Fibroblast of lung (primary cell): ENCODE measurements around the gene CHD3.

ENCODE experiments used
- EZH2 ChIP-seq: IDR thresholded peaks from 2 replicates; pipeline ENCODE4 v1.5.1; 2012; ENCODE audit warnings: low read length, control low read depth, mild to moderate bottlenecking; ENCODE audit errors: missing control alignments
- TF ChIP-seq, protein P1 (sequence below), 2 donors: IDR thresholded peaks in 1 of 2; conservative IDR thresholded peaks in 1 of 2; 1 replicate in 1 of 2; 2 replicates in 1 of 2; pipeline ENCODE4 v1.5.1; 2011 to 2012; ENCODE audit warnings: low read length in 2 of 2, control low read depth in 1 of 2, inconsistent platforms in 1 of 2, low read depth in 1 of 2, mild to moderate bottlenecking in 1 of 2

DNA sequence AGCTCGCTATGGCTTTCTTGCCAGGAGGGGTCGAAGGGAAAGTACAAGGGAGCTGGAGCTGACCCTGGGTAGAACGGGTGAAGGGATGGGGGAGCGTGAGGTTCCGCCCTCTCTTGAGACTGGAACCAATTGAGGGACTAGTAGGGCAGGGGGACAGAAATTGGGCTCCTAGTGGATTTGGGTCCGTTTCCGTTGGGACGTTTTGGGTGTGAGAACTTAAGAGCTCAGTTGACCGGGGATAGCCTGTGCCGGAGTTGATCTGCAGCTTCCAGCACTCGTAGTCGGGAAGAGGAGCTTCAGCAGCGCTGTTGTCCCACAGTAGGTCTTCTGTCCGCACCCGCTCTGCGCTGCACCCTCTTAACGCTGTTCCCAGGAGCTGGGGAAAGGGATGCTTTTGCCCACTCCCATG lies 43.9 kb downstream of the CHD3 start:
- TF ChIP-seq, protein P1, sequence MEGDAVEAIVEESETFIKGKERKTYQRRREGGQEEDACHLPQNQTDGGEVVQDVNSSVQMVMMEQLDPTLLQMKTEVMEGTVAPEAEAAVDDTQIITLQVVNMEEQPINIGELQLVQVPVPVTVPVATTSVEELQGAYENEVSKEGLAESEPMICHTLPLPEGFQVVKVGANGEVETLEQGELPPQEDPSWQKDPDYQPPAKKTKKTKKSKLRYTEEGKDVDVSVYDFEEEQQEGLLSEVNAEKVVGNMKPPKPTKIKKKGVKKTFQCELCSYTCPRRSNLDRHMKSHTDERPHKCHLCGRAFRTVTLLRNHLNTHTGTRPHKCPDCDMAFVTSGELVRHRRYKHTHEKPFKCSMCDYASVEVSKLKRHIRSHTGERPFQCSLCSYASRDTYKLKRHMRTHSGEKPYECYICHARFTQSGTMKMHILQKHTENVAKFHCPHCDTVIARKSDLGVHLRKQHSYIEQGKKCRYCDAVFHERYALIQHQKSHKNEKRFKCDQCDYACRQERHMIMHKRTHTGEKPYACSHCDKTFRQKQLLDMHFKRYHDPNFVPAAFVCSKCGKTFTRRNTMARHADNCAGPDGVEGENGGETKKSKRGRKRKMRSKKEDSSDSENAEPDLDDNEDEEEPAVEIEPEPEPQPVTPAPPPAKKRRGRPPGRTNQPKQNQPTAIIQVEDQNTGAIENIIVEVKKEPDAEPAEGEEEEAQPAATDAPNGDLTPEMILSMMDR (conservative IDR thresholded peaks at IDR 0.05 in 1 of 2, IDR thresholded peaks at IDR 0.05 in 1 of 2; ENCODE audit: low read depth in 1 of 2, low read length in 2 of 2), result no peak
- no peak for TF ChIP-seq EZH2
